ENCODE data around the gene C1orf122. TPM values are rescaled to one million over a fixed set of nuclear protein-coding genes. Genes with fewer than 3 reads are reported as not detected.

The C1orf122 gene
- total RNA-seq, 1 donor from 2014 or later = 22.8 TPM

- no peak for DNase-seq
- TF ChIP-seq CTCF (IDR thresholded peaks at IDR 0.05) = no peak
- Histone ChIP-seq H3K9me3 (no peaks in the 10 kb centered on the region), H3K36me3 (peaks cover 24% of the 10 kb centered on the region), H3K4me3 (no peak overlapping the region), H3K27me3 (ENCODE audit: low read depth) (no peaks in the 10 kb centered on the region), H3K27ac (no peak overlapping the region), H3K4me1 (peaks cover 46% of the 10 kb centered on the region)
- intact Hi-C loops (cut with DNase I) = no loop called here
- ATAC-seq = no peak
Observed at GRCh38 chr1:37844536-37844935, 36.9 kb downstream of the C1orf122 start.

GRCh38 chr1:37845049-37845646 lies 37.6 kb downstream of the C1orf122 start:
- Histone ChIP-seq H3K4me1 (peaks cover 52% of the 10 kb centered on the region), H3K27me3 (ENCODE audit: low read depth) (no peaks in the 10 kb centered on the region), H3K27ac (no peak overlapping the region), H3K36me3 (peaks cover 18% of the 10 kb centered on the region), H3K4me3 (no peak overlapping the region), H3K9me3 (no peaks in the 10 kb centered on the region)
- peak in 1 of 2 donors; percentile 21 for ATAC-seq
- intact Hi-C loops (cut with DNase I) = no loop called here
- no peak for DNase-seq
- TF ChIP-seq CTCF (IDR thresholded peaks at IDR 0.05) = no peak

- DNase-seq = no peak
- Histone ChIP-seq H3K9me3 (no peaks in the 10 kb centered on the region), H3K27ac (no peak overlapping the region), H3K4me3 (no peak overlapping the region), H3K36me3 (peaks cover 12% of the 10 kb centered on the region), H3K27me3 (ENCODE audit: low read depth) (no peaks in the 10 kb centered on the region), H3K4me1 (peaks cover 59% of the 10 kb centered on the region)
- no peak for TF ChIP-seq CTCF (IDR thresholded peaks at IDR 0.05)
- intact Hi-C loops (cut with DNase I) = no loop called here
- ATAC-seq = peak in 1 of 2 donors; percentile 50
Observed at GRCh38 chr1:37845786-37846185, 38.2 kb downstream of the C1orf122 start.

GRCh38 chr1:37846647-37847339 lies 39.2 kb downstream of the C1orf122 start:
- no peak for DNase-seq
- peak in 1 of 2 donors; percentile 28 for ATAC-seq
- Histone ChIP-seq H3K27ac (no peak overlapping the region), H3K36me3 (peaks cover 10% of the 10 kb centered on the region), H3K4me1 (peaks cover 69% of the 10 kb centered on the region), H3K4me3 (no peak overlapping the region), H3K9me3 (no peaks in the 10 kb centered on the region), H3K27me3 (ENCODE audit: low read depth) (no peaks in the 10 kb centered on the region)
- TF ChIP-seq CTCF (IDR thresholded peaks at IDR 0.05) = no peak
- intact Hi-C loops (cut with DNase I) = no loop called here

- Histone ChIP-seq H3K4me3 (no peak overlapping the region), H3K4me1 (peaks cover 82% of the 10 kb centered on the region), H3K27me3 (ENCODE audit: low read depth) (no peaks in the 10 kb centered on the region), H3K36me3 (peaks cover 27% of the 10 kb centered on the region), H3K9me3 (no peaks in the 10 kb centered on the region), H3K27ac (no peak overlapping the region)
- intact Hi-C loops (cut with DNase I) = no loop called here
- ATAC-seq (no peak), DNase-seq (no peak)
- no peak for TF ChIP-seq CTCF (IDR thresholded peaks at IDR 0.05)
Observed at GRCh38 chr1:37849480-37849879, 41.9 kb downstream of the C1orf122 start.

All from lower lobe of right lung (tissue), 2 donors.